Effector memory CD8-positive, alpha-beta T cell (primary cell): Measurements from ENCODE around the gene WDR37.
"Not testable (repeated sequence)": the region's sequence is repeated elsewhere in the genome, so short reads cannot be mapped to it uniquely, and the experiment has no call there.

ENCODE experiments used
- ATAC-seq: fragments of 150-1000 bp; cut with Tn5 transposase; replicated peaks from 2 replicates; pipeline ENCODE4 v1.10.0; 2021; ENCODE audit warnings: mild to moderate bottlenecking, moderate library complexity
- DNase-seq, 3 experiments: peaks; one replicate each; pipeline ENCODE4 v3.0.0; 2021
- H3K27ac Mint-ChIP-seq, 2 donors: one replicate each; pipeline ENCODE4 v1.8.0; 2022; ENCODE audit warnings: mild to moderate bottlenecking in 2 of 2, mixed read lengths in 2 of 2, moderate library complexity in 2 of 2
- H3K27me3 Mint-ChIP-seq, 2 donors: one replicate each; pipeline ENCODE4 v1.8.0; 2022; ENCODE audit warnings: mixed read lengths in 2 of 2
- H3K36me3 Mint-ChIP-seq: one replicate; pipeline ENCODE4 v1.8.0; 2022; ENCODE audit warnings: mild to moderate bottlenecking, moderate library complexity, mixed read lengths; ENCODE audit not compliant: insufficient read depth
- H3K4me1 Mint-ChIP-seq, 2 donors: one replicate each; pipeline ENCODE4 v1.8.0; 2022; ENCODE audit warnings: low read depth in 2 of 2, mixed read lengths in 2 of 2
- H3K4me3 Mint-ChIP-seq, 2 donors: one replicate each; pipeline ENCODE4 v1.8.0; 2022; ENCODE audit warnings: mild to moderate bottlenecking in 2 of 2, mixed read lengths in 2 of 2, moderate library complexity in 2 of 2
- H3K9me3 Mint-ChIP-seq, 2 donors: one replicate each; pipeline ENCODE4 v1.8.0; 2022; ENCODE audit warnings: mixed read lengths in 2 of 2

The WDR37 gene

DNA sequence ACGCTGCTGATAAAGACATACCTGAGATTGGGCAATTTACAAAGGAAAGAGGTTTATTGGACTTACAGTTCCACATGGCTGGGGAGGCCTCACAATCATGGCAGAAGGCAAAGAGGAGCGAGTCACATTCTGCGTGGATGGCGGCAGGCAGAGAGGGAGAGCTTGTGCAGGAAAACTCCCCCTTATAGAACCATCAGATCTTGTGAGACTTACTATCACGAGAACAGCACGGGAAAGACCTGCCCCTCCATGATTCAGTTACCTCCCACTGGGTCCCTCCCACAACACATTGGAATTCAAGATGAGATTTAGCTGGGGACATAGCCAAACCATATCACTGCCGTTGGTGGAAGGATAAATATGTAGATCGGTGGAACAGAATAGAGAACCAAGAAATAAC is 10.5 kb downstream of the WDR37 start:
- DNase-seq, H3K27me3 Mint-ChIP-seq, H3K4me3 Mint-ChIP-seq, H3K9me3 Mint-ChIP-seq, ATAC-seq: not testable (repeated sequence)
- peaks cover 52 to 80% of the 10 kb centered on the region in 2 donors for H3K4me1 Mint-ChIP-seq
- H3K27ac Mint-ChIP-seq = peak overlapping the region; percentile 49 to 98
- peaks cover 14% of the 10 kb centered on the region for H3K36me3 Mint-ChIP-seq

DNA sequence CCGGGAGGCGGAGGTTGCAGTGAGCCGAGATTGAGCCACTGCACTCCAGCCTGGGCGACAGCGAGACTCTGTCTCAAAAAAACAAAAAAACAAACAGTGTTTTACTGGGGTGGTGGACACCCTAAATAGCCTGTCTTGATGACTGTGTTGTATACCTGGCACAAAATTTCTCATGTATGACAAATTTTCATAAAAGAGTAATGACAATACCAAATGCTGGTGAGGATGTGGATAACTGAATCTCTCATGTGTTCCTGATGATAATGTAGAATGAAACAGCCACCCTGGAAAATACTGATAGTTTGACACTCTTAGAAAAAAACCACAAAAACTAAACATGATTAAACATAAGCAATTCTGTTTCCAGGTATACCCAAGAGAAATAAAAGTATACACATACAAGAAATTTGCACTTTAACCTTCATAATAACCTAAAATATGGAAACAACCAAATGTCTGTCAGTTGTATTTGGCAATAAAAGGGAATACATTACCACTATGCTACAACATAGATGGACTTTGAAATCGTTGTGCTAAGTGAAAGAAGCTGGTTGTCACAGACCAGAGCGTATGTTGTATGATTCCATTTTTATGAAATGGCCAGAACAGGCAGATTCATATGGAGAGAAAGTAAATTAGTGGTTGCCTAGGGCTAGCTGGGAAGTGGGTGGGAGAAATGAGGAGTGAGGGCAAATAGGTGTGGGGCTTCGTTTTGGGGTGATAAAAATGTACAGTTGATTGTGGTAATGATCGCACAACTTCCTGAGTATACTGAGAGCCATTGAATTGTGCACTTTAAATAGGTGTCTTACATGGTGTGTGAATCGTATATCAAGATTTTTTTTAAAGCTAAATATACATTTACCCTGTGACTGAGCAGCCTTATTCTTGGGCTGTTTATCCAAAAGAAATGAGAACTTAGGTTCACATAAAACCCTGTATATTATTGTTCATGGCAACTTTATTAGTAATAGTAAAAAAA is 12.5 kb downstream of the WDR37 start:
- Mint-ChIP-seq H3K27me3 (no peaks in the 10 kb centered on the region), H3K4me3 (peak overlapping the region; percentile 4 to 56), H3K36me3 (peaks cover 14% of the 10 kb centered on the region), H3K4me1 (peaks cover 36 to 60% of the 10 kb centered on the region in 2 donors), H3K27ac (peak overlapping the region; percentile 30 to 64), H3K9me3 (no peaks in the 10 kb centered on the region)
- DNase-seq (no peak), ATAC-seq (peak; percentile 62)

DNA sequence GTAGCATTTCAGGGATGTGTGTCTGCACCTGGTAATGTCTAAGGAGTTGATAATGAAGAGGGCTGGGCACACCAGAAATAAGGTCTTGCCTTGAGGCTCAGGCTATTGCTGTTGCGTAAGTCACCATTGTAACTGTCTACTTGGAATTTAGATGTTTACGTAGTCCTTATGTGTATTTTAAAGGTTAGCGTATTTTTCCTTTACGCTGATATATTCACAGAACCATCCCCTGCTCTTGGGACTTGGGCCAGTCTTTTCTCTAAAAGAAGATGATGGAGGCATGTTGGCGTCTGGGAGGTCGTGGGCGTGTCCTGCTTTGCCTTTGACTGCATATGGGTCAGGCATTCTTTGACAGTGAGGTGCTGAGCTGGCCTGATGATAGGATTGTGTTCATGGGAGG is 14.7 kb downstream of the WDR37 start:
- Mint-ChIP-seq H3K36me3 (peaks cover 24% of the 10 kb centered on the region), H3K4me3 (no peak overlapping the region), H3K9me3 (no peaks in the 10 kb centered on the region), H3K4me1 (peaks cover 36 to 55% of the 10 kb centered on the region in 2 donors), H3K27ac (no peak overlapping the region), H3K27me3 (no peaks in the 10 kb centered on the region)
- no peak for ATAC-seq
- DNase-seq = no peak

DNA sequence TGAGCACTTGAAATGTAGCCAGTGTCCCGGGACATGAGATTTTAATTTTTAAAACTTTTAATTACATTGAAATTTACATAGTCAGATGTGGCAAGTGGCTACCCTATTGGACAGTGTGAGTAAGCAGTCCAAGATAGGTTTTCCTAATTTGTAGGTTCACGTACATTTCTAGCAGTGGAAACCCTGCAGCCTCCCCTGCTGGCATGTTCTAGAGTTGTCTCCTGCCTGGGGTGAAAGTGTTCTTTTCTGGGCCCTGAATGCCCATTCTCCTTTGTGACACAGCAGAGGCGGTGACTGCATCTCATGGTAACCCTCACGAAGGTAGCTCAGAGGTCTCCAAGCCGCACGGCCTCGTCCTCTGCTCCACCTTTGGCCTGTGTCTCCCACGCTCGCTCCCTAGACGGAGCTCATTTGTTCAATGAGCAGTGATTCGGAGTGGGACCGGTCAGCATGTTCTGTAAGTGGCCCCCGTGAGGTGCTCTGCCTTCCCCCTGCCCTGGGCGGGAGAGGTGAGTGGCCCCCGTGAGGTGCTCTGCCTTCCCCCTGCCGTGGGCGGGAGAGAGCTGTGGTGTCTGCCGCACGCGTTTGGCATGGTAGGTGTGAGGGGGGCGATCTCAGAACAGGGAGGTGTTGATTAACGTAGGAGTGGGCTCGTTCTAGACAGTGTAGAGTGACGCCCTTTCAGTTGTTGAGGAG is 18.0 kb downstream of the WDR37 start:
- no peaks in the 10 kb centered on the region for H3K27me3 Mint-ChIP-seq
- peaks cover 20 to 27% of the 10 kb centered on the region in 2 donors for H3K4me1 Mint-ChIP-seq
- ATAC-seq (peak; percentile 24), DNase-seq (no peak)
- peak overlapping the region in 1 of 2 donors; percentile 9 for H3K4me3 Mint-ChIP-seq
- peak overlapping the region; percentile 47 to 70 for H3K27ac Mint-ChIP-seq
- H3K36me3 Mint-ChIP-seq = peaks cover 50% of the 10 kb centered on the region
- H3K9me3 Mint-ChIP-seq = no peaks in the 10 kb centered on the region

DNA sequence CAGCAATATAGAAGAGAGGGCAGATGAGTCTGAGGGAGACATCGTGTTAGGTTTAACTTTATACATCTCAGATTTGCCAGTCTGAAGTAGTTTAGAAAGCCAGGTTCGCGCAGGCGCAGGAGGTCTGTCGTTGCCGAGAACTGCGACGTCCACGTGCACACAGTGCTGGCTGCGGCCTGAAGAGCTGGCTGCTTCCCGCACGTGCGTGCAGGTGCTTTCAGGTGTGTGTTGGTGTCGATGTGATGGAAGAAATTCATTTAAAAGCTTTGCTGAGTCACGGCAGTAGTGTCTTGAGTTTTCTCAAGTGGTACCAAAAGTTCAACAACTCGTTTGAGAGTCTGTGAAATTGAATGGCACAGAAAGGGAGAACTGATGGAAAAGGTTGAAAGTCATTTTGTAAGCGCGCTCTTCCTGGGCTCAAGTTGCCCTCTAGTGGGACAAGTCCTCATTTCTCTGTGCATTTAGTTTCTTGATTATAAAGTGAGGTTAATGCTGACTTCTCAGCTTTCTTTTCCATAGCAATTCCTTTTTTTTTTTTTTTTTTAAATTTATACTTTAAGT is 18.6 kb downstream of the WDR37 start:
- no peak for DNase-seq
- H3K36me3 Mint-ChIP-seq = peaks cover 57% of the 10 kb centered on the region
- H3K27me3 Mint-ChIP-seq = no peaks in the 10 kb centered on the region
- H3K27ac Mint-ChIP-seq = peak overlapping the region; percentile 47 to 70
- ATAC-seq = no peak
- H3K4me3 Mint-ChIP-seq = peak overlapping the region in 1 of 2 donors; percentile 9
- peaks cover 15 to 21% of the 10 kb centered on the region in 2 donors for H3K4me1 Mint-ChIP-seq
- H3K9me3 Mint-ChIP-seq = no peaks in the 10 kb centered on the region

DNA sequence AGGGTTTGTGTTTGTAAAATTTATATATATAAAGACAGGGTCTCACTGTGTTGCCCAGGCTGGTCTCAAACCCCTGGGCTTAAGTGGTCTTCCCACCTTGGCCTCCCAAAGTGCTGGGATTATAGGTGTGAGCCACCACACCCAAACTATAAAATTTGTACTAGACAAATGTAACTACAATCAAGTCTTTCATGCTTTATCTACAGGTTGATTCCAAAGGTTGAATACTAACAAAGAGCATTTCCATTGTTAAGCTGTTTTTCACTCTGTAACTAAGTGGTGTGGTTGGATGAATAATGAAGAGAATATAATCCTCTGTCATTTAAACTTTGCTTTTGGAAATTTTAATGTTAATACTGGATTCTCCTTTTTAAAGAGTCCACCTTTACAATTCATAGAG is 22.5 kb downstream of the WDR37 start:
- H3K9me3 Mint-ChIP-seq = no peaks in the 10 kb centered on the region
- peaks cover 83% of the 10 kb centered on the region for H3K36me3 Mint-ChIP-seq
- H3K27ac Mint-ChIP-seq = no peak overlapping the region
- DNase-seq (no peak), ATAC-seq (no peak)
- peaks cover 11 to 22% of the 10 kb centered on the region in 2 donors for H3K4me1 Mint-ChIP-seq
- H3K4me3 Mint-ChIP-seq = no peak overlapping the region
- H3K27me3 Mint-ChIP-seq = no peaks in the 10 kb centered on the region

DNA sequence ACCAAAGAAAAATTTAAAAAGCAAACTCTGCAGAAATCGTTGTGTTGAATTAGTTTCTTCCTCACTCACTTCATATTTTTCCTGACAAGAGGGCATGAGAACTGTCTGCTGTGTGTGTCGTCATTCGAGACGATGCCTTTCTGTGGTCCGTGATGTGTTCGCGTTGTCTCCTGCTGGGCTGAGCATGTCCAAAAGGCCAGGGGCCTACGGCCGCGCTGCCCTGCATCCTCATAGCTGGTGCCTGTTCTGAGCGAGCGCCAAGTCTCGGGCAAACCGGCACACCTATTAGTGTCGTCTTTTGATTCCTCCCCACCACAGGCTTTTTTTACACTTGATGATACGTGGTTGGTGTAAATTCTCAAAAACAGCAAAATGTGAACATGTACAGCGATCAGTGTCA is 27.4 kb downstream of the WDR37 start:
- DNase-seq (no peak), ATAC-seq (no peak)
- no peak overlapping the region for H3K4me3 Mint-ChIP-seq
- H3K27me3 Mint-ChIP-seq = no peaks in the 10 kb centered on the region
- no peak overlapping the region for H3K27ac Mint-ChIP-seq
- no peaks in the 10 kb centered on the region for H3K9me3 Mint-ChIP-seq
- peaks cover 89% of the 10 kb centered on the region for H3K36me3 Mint-ChIP-seq
- H3K4me1 Mint-ChIP-seq = peaks cover 15 to 28% of the 10 kb centered on the region in 2 donors

DNA sequence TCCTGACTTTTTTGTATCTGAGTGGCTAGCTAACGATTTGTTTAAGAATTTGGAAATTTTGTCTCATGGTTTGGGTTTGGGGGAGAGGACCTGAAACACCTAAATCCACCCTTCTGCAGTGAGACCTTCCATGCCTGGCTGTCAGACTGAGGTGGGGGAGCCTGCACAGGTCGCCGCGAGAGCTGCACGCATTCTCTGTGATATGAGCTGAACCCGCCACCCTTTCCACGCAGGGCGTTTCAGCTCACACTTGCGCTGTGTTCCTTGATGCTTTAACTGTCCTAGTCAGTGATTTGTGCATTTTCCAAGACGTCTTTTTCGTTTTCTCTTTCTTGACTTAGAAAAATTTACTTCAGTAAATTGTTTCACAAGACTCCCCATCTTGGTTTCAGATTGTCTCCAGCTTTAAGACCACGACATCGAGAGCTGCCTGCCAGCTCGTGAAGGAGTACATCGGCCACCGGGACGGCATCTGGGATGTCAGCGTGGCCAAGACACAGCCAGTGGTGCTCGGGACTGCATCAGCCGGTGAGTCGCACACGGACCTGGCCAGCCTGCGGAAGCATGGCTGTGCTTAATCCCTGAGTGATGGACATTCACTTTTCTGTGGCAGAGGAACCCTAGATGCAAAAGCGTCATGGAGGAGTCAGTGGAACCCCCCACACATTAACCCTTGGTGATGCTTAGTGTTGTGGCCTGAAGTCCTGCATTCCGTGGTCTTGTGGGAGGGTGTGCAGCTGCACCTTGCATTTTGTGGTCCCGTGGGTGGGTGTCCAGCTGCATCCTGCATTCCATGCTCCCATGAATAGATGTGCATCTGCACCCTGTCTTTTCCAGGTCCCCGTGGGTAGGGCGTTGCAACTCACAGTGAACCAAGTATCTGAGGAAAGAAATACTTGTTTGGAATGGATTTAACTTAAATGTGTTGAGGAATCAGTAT is 28.1 kb downstream of the WDR37 start:
- Mint-ChIP-seq H3K27me3 (no peaks in the 10 kb centered on the region), H3K9me3 (no peaks in the 10 kb centered on the region), H3K4me3 (no peak overlapping the region), H3K27ac (no peak overlapping the region), H3K36me3 (peaks cover 84% of the 10 kb centered on the region), H3K4me1 (peaks cover 15 to 28% of the 10 kb centered on the region in 2 donors)
- ATAC-seq (no peak), DNase-seq (no peak)

DNA sequence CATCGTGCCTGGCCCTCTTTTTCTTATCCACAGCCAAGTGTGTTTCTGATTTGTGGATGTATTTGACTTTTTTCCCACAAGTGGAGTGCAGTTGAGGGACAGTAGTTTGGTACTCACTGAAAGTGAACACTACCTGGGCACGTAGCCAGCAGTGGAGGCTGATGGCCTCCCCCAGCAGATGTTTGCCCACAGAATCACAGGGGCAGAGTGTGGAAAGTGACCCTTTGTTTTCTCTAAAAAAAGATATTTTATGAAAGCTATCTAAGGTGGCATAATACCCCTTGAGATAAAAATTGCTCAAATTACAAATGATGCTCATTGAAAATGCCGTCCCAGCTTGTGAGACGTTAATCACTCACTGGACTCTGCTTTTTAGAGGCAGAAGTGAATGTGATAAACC is 29.1 kb downstream of the WDR37 start:
- no peak for ATAC-seq
- Mint-ChIP-seq H3K27me3 (no peaks in the 10 kb centered on the region), H3K27ac (no peak overlapping the region), H3K9me3 (no peaks in the 10 kb centered on the region), H3K4me3 (no peak overlapping the region), H3K36me3 (peaks cover 81% of the 10 kb centered on the region), H3K4me1 (peaks cover 18 to 33% of the 10 kb centered on the region in 2 donors)
- DNase-seq = no peak

DNA sequence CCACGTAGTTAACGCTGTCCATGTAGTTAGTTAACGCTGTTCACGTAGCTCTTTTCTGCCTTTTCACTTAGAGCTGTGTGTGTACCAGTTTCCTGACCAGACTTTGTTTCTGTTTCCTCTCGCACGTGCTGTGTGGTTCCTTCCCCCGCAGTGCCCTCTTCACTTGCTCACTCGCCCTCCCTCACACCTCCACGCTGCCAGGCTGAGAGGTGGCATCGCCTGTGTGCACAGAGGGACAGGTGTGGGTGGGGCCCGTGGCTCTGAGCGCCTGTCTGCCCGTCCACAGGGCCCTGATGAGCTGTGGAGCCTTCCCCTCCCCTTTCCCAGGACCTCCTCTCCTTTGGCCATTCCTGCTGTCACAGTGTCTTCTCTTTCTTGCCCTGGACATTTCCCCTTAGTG is 30.6 kb downstream of the WDR37 start:
- peaks cover 81% of the 10 kb centered on the region for H3K36me3 Mint-ChIP-seq
- peak overlapping the region; percentile 51 to 89 for H3K27ac Mint-ChIP-seq
- ATAC-seq (peak; percentile 68), DNase-seq (no peak)
- H3K9me3 Mint-ChIP-seq = no peaks in the 10 kb centered on the region
- H3K27me3 Mint-ChIP-seq = no peaks in the 10 kb centered on the region
- H3K4me3 Mint-ChIP-seq = peak overlapping the region; percentile 7 to 36
- H3K4me1 Mint-ChIP-seq = peaks cover 18 to 33% of the 10 kb centered on the region in 2 donors

DNA sequence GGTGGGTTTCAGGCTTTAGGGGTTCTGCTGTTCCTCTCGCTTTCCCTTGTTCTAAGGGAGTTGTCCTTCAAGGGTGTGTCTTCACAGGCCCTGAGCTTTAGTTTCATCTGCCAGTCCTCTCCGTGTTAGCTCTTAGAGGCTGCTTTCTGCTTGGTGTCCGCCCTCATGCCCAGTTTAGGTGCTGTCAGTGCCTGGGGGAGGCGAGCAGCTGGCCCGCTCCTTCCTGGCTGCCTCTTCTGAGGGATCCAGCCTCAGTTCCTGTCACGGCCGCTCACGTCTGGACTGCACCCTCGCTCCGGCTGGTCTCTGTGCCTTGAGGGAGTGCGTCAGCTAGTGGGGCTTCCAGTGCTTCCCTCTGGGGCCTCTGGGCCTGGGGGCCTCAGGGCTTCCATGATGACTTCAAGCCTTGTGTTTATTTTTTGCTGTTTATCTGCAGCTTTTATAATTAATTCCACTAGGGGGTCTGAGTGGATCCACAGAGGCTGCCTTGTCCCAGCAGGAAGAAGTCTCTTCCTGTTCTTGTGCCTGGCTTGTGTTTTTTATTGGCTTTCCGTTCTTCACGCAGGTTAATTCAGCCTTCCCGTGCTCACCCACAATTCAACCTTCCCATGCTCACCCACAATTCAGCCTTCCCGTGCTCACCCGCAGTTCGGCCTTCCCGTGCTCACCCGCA is 33.0 kb downstream of the WDR37 start:
- Mint-ChIP-seq H3K9me3 (no peaks in the 10 kb centered on the region), H3K36me3 (peaks cover 63% of the 10 kb centered on the region), H3K27me3 (no peaks in the 10 kb centered on the region), H3K27ac (peak overlapping the region in 1 of 2 donors; percentile 39), H3K4me1 (peaks cover 18 to 24% of the 10 kb centered on the region in 2 donors), H3K4me3 (no peak overlapping the region)
- ATAC-seq (no peak), DNase-seq (no peak)

DNA sequence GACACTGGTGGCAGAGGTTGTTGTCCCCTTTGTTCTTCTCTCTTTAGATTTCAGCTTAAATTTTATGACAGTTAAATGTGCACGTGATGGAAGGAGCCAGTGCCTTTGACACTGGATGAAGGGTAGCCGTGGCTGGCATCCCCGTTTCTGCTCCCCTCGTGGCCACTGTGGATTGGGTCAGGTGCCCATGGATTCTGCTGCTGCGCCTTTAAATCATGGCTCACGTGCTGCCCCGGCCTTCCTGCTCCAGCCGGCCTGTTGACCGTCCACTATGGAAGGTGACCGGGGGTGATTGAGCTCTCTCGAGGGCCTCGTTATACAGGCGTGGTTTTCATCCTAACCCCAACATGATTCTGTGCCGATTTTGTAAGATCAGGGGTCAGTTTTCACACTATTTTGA is 34.5 kb downstream of the WDR37 start:
- no peak for DNase-seq
- H3K27me3 Mint-ChIP-seq = no peaks in the 10 kb centered on the region
- no peak overlapping the region for H3K4me3 Mint-ChIP-seq
- peak overlapping the region in 1 of 2 donors; percentile 21 for H3K27ac Mint-ChIP-seq
- no peaks in the 10 kb centered on the region for H3K9me3 Mint-ChIP-seq
- H3K4me1 Mint-ChIP-seq = peaks cover 18 to 24% of the 10 kb centered on the region in 2 donors
- no peak for ATAC-seq
- H3K36me3 Mint-ChIP-seq = peaks cover 47% of the 10 kb centered on the region
